ENCODE results near the gene AK3. TPM values are rescaled to one million over a fixed set of nuclear protein-coding genes. Genes with fewer than 3 reads are reported as not detected.
"Not testable (repeated sequence)": the region's sequence is repeated elsewhere in the genome, so short reads cannot be mapped to it uniquely, and the experiment has no call there.

AK3 gene
- total and polyA plus RNA-seq, 2 experiments from 2014 or later: 62.8 to 80.4 TPM

- H4K20me1 ChIP-seq (ENCODE audit: insufficient read depth): no peaks in the 10 kb centered on the region
- no peaks in the 10 kb centered on the region for H3K9me2 ChIP-seq (ENCODE audit: insufficient read depth)
- H3K27ac ChIP-seq: no peak overlapping the region
- H3K4me1 ChIP-seq (ENCODE audit: insufficient read depth): no peaks in the 10 kb centered on the region
- H3F3A ChIP-seq (ENCODE audit: insufficient read depth): no peaks in the 10 kb centered on the region
- no peaks in the 10 kb centered on the region for H3K79me2 ChIP-seq (ENCODE audit: insufficient read depth)
- no peaks in the 10 kb centered on the region for H3K36me3 ChIP-seq (ENCODE audit: low read depth)
- no peak overlapping the region for H3K4me3 ChIP-seq
- no peaks in the 10 kb centered on the region for H3K9me3 ChIP-seq (ENCODE audit: low read depth)
- no peak for DNase-seq
- no peak for TF ChIP-seq EZH2phosphoT487 (IDR thresholded peaks at IDR 0.05; ENCODE audit: insufficient read depth, low read depth)
- TF ChIP-seq EZH2 (IDR thresholded peaks at IDR 0.05; ENCODE audit: insufficient read depth, poor library complexity, severe bottlenecking): no peak
- in situ Hi-C loops (cut with MboI): no loop called here
- H2AFZ ChIP-seq: no peak overlapping the region
- H3K9ac ChIP-seq: no peak overlapping the region
- H3K4me2 ChIP-seq (ENCODE audit: unreplicated experiment): no peak overlapping the region
- no peaks in the 10 kb centered on the region for H3K27me3 ChIP-seq (replicated peaks; ENCODE audit: insufficient read depth)
- 40 to 64% methylated on average over 2 of the region's 2 CpGs for WGBS, 2 experiments (ENCODE audit: low coverage in 1 of 2, low lambda C conversion rate in 2 of 2, missing lambda C conversion rate in 2 of 2)
Measured at GRCh38 chr9:4784403-4784802, 43.4 kb upstream of the AK3 start.

- H4K20me1 ChIP-seq (ENCODE audit: insufficient read depth); H3K27ac ChIP-seq; H3K79me2 ChIP-seq (ENCODE audit: insufficient read depth); in situ Hi-C loops (cut with MboI); H3K4me3 ChIP-seq; H3F3A ChIP-seq (ENCODE audit: insufficient read depth); H3K9ac ChIP-seq; H3K36me3 ChIP-seq (ENCODE audit: low read depth); H2AFZ ChIP-seq; DNase-seq; H3K9me2 ChIP-seq (ENCODE audit: insufficient read depth); H3K9me3 ChIP-seq (ENCODE audit: low read depth); H3K4me1 ChIP-seq (ENCODE audit: insufficient read depth); H3K27me3 ChIP-seq (replicated peaks; ENCODE audit: insufficient read depth); H3K4me2 ChIP-seq (ENCODE audit: unreplicated experiment): not testable (repeated sequence)
- WGBS, 2 experiments (ENCODE audit: low coverage in 1 of 2, low lambda C conversion rate in 2 of 2, missing lambda C conversion rate in 2 of 2): 89 to 100% methylated on average over 4 of the region's 4 CpGs
Measured at GRCh38 chr9:4783191-4783590, 42.2 kb upstream of the AK3 start.

- Histone ChIP-seq H3K4me1 (ENCODE audit: insufficient read depth) (no peaks in the 10 kb centered on the region), H3K79me2 (ENCODE audit: insufficient read depth) (no peaks in the 10 kb centered on the region), H3K4me2 (ENCODE audit: unreplicated experiment) (no peak overlapping the region), H3K36me3 (ENCODE audit: low read depth) (no peaks in the 10 kb centered on the region), H4K20me1 (ENCODE audit: insufficient read depth) (no peaks in the 10 kb centered on the region), H3K9me2 (ENCODE audit: insufficient read depth) (no peaks in the 10 kb centered on the region), H3K9ac (no peak overlapping the region), H3K27ac (no peak overlapping the region), H3F3A (ENCODE audit: insufficient read depth) (no peaks in the 10 kb centered on the region), H3K9me3 (ENCODE audit: low read depth) (no peaks in the 10 kb centered on the region), H3K27me3 (replicated peaks; ENCODE audit: insufficient read depth) (no peaks in the 10 kb centered on the region), H3K4me3 (no peak overlapping the region), H2AFZ (no peak overlapping the region)
- in situ Hi-C loops (cut with MboI): no loop called here
- no peak for TF ChIP-seq EZH2phosphoT487 (IDR thresholded peaks at IDR 0.05; ENCODE audit: insufficient read depth, low read depth)
- WGBS, 2 experiments (ENCODE audit: low coverage in 1 of 2, low lambda C conversion rate in 2 of 2, missing lambda C conversion rate in 2 of 2): 49 to 50% methylated on average over 2 of the region's 2 CpGs
- peak; percentile 27 for DNase-seq
Measured at GRCh38 chr9:4781408-4781807, 40.4 kb upstream of the AK3 start.

- H3K36me3 ChIP-seq (ENCODE audit: low read depth): no peaks in the 10 kb centered on the region
- no peak for DNase-seq
- H3K4me3 ChIP-seq: no peak overlapping the region
Measured at GRCh38 chr9:4780651-4781050, 39.6 kb upstream of the AK3 start.

GRCh38 chr9:4774958-4775357 lies 34.0 kb upstream of the AK3 start:
- H3K4me1 ChIP-seq (ENCODE audit: insufficient read depth); H3F3A ChIP-seq (ENCODE audit: insufficient read depth); H3K4me3 ChIP-seq; H3K9me2 ChIP-seq (ENCODE audit: insufficient read depth); H3K9me3 ChIP-seq (ENCODE audit: low read depth); H3K27me3 ChIP-seq (replicated peaks; ENCODE audit: insufficient read depth); H2AFZ ChIP-seq; DNase-seq; H3K27ac ChIP-seq; H3K36me3 ChIP-seq (ENCODE audit: low read depth); in situ Hi-C loops (cut with MboI); H4K20me1 ChIP-seq (ENCODE audit: insufficient read depth); H3K9ac ChIP-seq; H3K4me2 ChIP-seq (ENCODE audit: unreplicated experiment); H3K79me2 ChIP-seq (ENCODE audit: insufficient read depth): not testable (repeated sequence)
- 51 to 52% methylated on average over 2 of the region's 2 CpGs for WGBS, 2 experiments (ENCODE audit: low coverage in 1 of 2, low lambda C conversion rate in 2 of 2, missing lambda C conversion rate in 2 of 2)

More at GRCh38 chr9:4780651-4781050, 39.6 kb upstream of the AK3 start:
- no peaks in the 10 kb centered on the region for H3K79me2 ChIP-seq (ENCODE audit: insufficient read depth)
- H3K9me2 ChIP-seq (ENCODE audit: insufficient read depth): no peaks in the 10 kb centered on the region
- H3F3A ChIP-seq (ENCODE audit: insufficient read depth): no peaks in the 10 kb centered on the region
- no peak overlapping the region for H3K4me2 ChIP-seq (ENCODE audit: unreplicated experiment)
- H3K9ac ChIP-seq: no peak overlapping the region
- no peaks in the 10 kb centered on the region for H3K27me3 ChIP-seq (replicated peaks; ENCODE audit: insufficient read depth)
- WGBS, 2 experiments (ENCODE audit: low coverage in 1 of 2, low lambda C conversion rate in 2 of 2, missing lambda C conversion rate in 2 of 2): 94 to 100% methylated on average over 1 of the region's 1 CpG
- no peaks in the 10 kb centered on the region for H3K4me1 ChIP-seq (ENCODE audit: insufficient read depth)
- no peaks in the 10 kb centered on the region for H4K20me1 ChIP-seq (ENCODE audit: insufficient read depth)
- H2AFZ ChIP-seq: no peak overlapping the region
- H3K27ac ChIP-seq: no peak overlapping the region
- H3K9me3 ChIP-seq (ENCODE audit: low read depth): no peaks in the 10 kb centered on the region
- TF ChIP-seq EZH2 (IDR thresholded peaks at IDR 0.05; ENCODE audit: insufficient read depth, poor library complexity, severe bottlenecking): no peak
- TF ChIP-seq EZH2phosphoT487 (IDR thresholded peaks at IDR 0.05; ENCODE audit: insufficient read depth, low read depth): no peak
- in situ Hi-C loops (cut with MboI): no loop called here
